Colonic mucosa (tissue), 4 donors: ENCODE results near the gene SH3D19. TPM values are rescaled to one million over a fixed set of nuclear protein-coding genes. Genes with fewer than 3 reads are reported as not detected.

Source experiments
- DNase-seq: peaks from one replicate; pipeline ENCODE4 v3.0.0-alpha.2; 2020
- H3K27ac ChIP-seq: fragments of 200-600 bp; one replicate; pipeline ENCODE4 v1.8.0; 2021
- H3K27me3 ChIP-seq: fragments of 200-600 bp; one replicate; pipeline ENCODE4 v1.8.0; 2021
- H3K36me3 ChIP-seq: fragments of 200-600 bp; one replicate; pipeline ENCODE4 v1.8.0; 2021
- H3K4me1 ChIP-seq: fragments of 200-600 bp; one replicate; pipeline ENCODE4 v1.8.0; 2021; ENCODE audit warnings: mild to moderate bottlenecking
- H3K4me3 ChIP-seq: fragments of 200-600 bp; one replicate; pipeline ENCODE4 v1.8.0; 2021
- H3K9ac ChIP-seq, 2 donors: one replicate each; pipeline ENCODE4 v1.7.0; 2013; ENCODE audit warnings: control low read depth in 2 of 2, low read depth in 2 of 2, low read length in 2 of 2
- H3K9me3 ChIP-seq: fragments of 200-600 bp; one replicate; pipeline ENCODE4 v1.8.0; 2021
- CTCF ChIP-seq: fragments of 200-600 bp; IDR thresholded peaks from one replicate; pipeline ENCODE4 v1.8.0; 2022; ENCODE audit warnings: antibody characterized with exemption, mild to moderate bottlenecking
- intact Hi-C: fragments of 100-400 bp; cut with DNase I; formaldehyde crosslinking; loops from one replicate; pipeline ENCODE4 v1.14.1; 2022
- total RNA-seq, 2 donors: library from RNA; stranded (reverse); fragmentation: NEBNext Ultra II Directional in 1 of 2; extraction: Animal tissue kit (Norgen Biotek cat#: 25700) in 1 of 2; gene quantifications; one replicate each; pipeline ENCODE4 v1.2.1, GENCODE V29; 2021
- donor health status: healthy.
- donor health status: DM: no; HTN: no; CAD: no.
- donor health status: DM: no; HTN: no; CAD: no.

The SH3D19 gene
- total RNA-seq, 2 donors from 2014 or later, result 75.5 to 104 TPM

- no peaks in the 10 kb centered on the region for H3K27me3 ChIP-seq
- H3K9me3 ChIP-seq, result no peaks in the 10 kb centered on the region
- TF ChIP-seq CTCF, result no peak
- no peak for DNase-seq
- intact Hi-C loops, result no loop called here
- H3K36me3 ChIP-seq, result no peaks in the 10 kb centered on the region
- no peak overlapping the region for H3K9ac ChIP-seq
- no peak overlapping the region for H3K4me3 ChIP-seq
- no peak overlapping the region for H3K27ac ChIP-seq
- no peaks in the 10 kb centered on the region for H3K4me1 ChIP-seq
Observed at GRCh38 chr4:151199319-151200190, 125.8 kb downstream of the SH3D19 start.

DNA sequence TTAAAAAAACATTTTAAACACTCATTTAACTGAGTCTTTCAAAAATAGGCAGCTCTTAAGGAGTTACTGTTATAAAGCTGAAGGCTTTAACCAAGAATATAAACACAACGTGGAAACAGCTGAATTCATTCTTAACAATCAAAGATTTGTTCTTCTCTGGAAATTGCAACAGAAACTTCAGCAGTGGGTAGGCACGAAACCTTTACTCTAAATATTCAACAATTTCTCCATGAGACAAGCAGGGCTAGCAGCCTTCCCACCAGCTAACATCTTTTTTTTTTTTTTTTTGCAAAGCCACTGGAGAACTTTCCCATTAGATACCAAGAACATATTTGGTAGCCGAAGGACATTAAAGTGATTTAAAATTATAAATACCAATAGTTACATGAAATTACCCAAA is 126.7 kb downstream of the SH3D19 start:
- DNase-seq, result no peak
- H3K4me1 ChIP-seq, result no peaks in the 10 kb centered on the region
- no peak overlapping the region for H3K9ac ChIP-seq
- H3K9me3 ChIP-seq, result no peaks in the 10 kb centered on the region
- H3K27me3 ChIP-seq, result no peaks in the 10 kb centered on the region
- no peaks in the 10 kb centered on the region for H3K36me3 ChIP-seq
- TF ChIP-seq CTCF, result no peak
- H3K4me3 ChIP-seq, result no peak overlapping the region
- intact Hi-C loops, result no loop called here
- no peak overlapping the region for H3K27ac ChIP-seq

DNA sequence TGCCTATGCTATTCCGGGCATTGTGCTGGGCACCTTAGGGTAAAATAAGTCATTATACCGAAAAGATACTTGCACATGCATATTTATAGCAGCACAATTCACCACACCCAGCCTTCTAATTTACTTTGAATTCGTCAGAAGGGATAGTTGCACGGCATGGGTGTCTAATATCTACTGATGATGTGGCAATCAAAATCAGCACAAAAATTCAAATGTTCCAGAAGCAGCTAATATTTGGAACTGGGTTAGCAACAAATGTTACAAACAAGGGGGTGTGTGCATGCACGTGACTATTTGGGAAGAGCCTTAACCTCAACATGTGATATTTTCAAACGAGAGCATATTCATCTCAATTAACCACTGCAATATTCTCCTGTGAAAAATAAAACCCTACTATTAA is 128.2 kb downstream of the SH3D19 start:
- no peaks in the 10 kb centered on the region for H3K27me3 ChIP-seq
- DNase-seq, result no peak
- intact Hi-C loops, result no loop called here
- H3K9ac ChIP-seq, result no peak overlapping the region
- H3K4me1 ChIP-seq, result no peaks in the 10 kb centered on the region
- H3K4me3 ChIP-seq, result no peak overlapping the region
- H3K36me3 ChIP-seq, result no peaks in the 10 kb centered on the region
- no peaks in the 10 kb centered on the region for H3K9me3 ChIP-seq
- TF ChIP-seq CTCF, result no peak
- H3K27ac ChIP-seq, result peak overlapping the region; percentile 9

- Histone ChIP-seq H3K4me3 (no peak overlapping the region), H3K4me1 (no peaks in the 10 kb centered on the region), H3K36me3 (no peaks in the 10 kb centered on the region), H3K9ac (no peak overlapping the region), H3K27me3 (no peaks in the 10 kb centered on the region), H3K27ac (peak overlapping the region; percentile 8), H3K9me3 (no peaks in the 10 kb centered on the region)
- no peak for TF ChIP-seq CTCF
- intact Hi-C loops, result no loop called here
- DNase-seq, result no peak
Observed at GRCh38 chr4:151195801-151196200, 129.6 kb downstream of the SH3D19 start.

DNA sequence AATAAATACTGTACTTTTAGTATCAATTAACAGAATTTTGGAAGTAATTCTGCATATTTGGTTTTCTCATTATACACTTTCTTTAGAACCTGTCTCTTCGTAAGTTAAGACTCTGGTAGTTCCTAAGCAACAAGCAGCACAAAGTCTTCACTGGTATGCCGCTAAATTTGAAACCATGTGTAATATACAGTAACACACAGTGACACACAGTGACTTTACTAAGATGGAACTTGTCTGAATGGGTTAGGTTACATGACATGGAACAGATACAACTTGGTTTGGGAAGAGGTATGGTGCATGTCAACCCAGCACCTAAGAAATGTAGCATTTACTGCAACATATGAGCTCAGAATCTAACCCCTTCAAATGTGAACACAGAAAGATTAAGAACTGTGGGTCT is 132.0 kb downstream of the SH3D19 start:
- no peak for TF ChIP-seq CTCF
- intact Hi-C loops, result no loop called here
- Histone ChIP-seq H3K9ac (no peak overlapping the region), H3K4me1 (no peaks in the 10 kb centered on the region), H3K27ac (no peak overlapping the region), H3K27me3 (no peaks in the 10 kb centered on the region), H3K4me3 (no peak overlapping the region), H3K9me3 (no peaks in the 10 kb centered on the region), H3K36me3 (no peaks in the 10 kb centered on the region)
- DNase-seq, result no peak
